HepG2 (cell line): ENCODE results near the gene AVPR2. TPM values are rescaled to one million over a fixed set of nuclear protein-coding genes. Genes with fewer than 3 reads are reported as not detected.

Experiments used
- ATAC-seq: fragments of 200-7000 bp; cut with Tn5 transposase; 3 replicates; pipeline ENCODE4 v1.9.1; 2020; ENCODE audit warnings: mild to moderate bottlenecking, moderate library complexity
- BruUV-seq: library from RNA; stranded (reverse); fragments of 400-500 nt; replicated peaks from 2 replicates; lab custom pipeline; 2021; lab: Mats Ljungman, UMichigan
- CTCF ChIA-PET: fragments of 300-600 bp; formaldehyde crosslinking; extraction: SDS; loops from one replicate; lab custom pipeline; 2021; ENCODE audit warnings: low total read pairs, inconsistent platforms, low intra/inter-chr PET ratio; lab: Yijun Ruan, JAX
- POLR2A ChIA-PET: fragments of 350-600 bp; sonication (Branson Sonifier 250); formaldehyde crosslinking; loops from one replicate; lab custom pipeline; 2020; ENCODE audit warnings: antibody characterized with exemption, inconsistent platforms; lab: Yijun Ruan, JAX
- DNase-seq: peaks from one replicate; pipeline ENCODE4 v3.0.0-alpha.2; 2015; ENCODE audit warnings: low spot score
- FAIRE-seq: peaks from 3 replicates; lab custom pipeline; 2011; peaks lifted over from hg19 to GRCh38; lab: Jason Lieb, UNC
- H2AFZ ChIP-seq: one replicate; pipeline ENCODE4 v1.6.1; 2011; ENCODE audit warnings: low read length, inconsistent platforms
- H3K27ac ChIP-seq: fragments of 300-600 bp; 3 replicates; pipeline ENCODE4 v1.8.0; 2011; ENCODE audit warnings: mixed run types, mild to moderate bottlenecking, mixed read lengths, low read length, inconsistent platforms; ENCODE audit not compliant: insufficient read depth; ENCODE audit errors: extremely low read length
- H3K27me3 ChIP-seq, 2 experiments: fragments of 200-600 bp in 1 of 2; 2 replicates in 1 of 2; 3 replicates in 1 of 2; pipeline versions ENCODE4 v1.6.0 to v1.8.0; 2011; ENCODE audit warnings: low read length in 2 of 2, mild to moderate bottlenecking in 2 of 2, moderate library complexity in 2 of 2, inconsistent platforms in 1 of 2; ENCODE audit not compliant: insufficient read depth in 2 of 2, control insufficient read depth in 1 of 2
- H3K36me3 ChIP-seq, 2 experiments: fragments of 200-600 bp in 1 of 2; replicated peaks in 1 of 2; 2 replicates in 1 of 2; 3 replicates in 1 of 2; pipeline versions ENCODE4 v1.5.1 to v1.8.0; 2011; ENCODE audit warnings: low read length in 2 of 2, inconsistent platforms in 1 of 2; ENCODE audit not compliant: insufficient read depth in 2 of 2, control insufficient read depth in 1 of 2
- H3K4me1 ChIP-seq: 2 replicates; pipeline ENCODE4 v1.5.1; 2012; ENCODE audit warnings: low read length, inconsistent platforms; ENCODE audit not compliant: insufficient read depth
- H3K4me2 ChIP-seq: 2 replicates; pipeline ENCODE4 v1.6.0; 2011; ENCODE audit warnings: low read depth, low read length, inconsistent platforms
- H3K4me3 ChIP-seq, 3 experiments: fragments of 200-600 bp in 1 of 3; sonication (generic), shearing (Covaris generic) in 1 of 3; replicated peaks in 1 of 3; 2 replicates each; pipeline ENCODE4 v1.5.1; 2011 to 2016; ENCODE audit warnings: low read length in 3 of 3, inconsistent platforms in 2 of 3, low read depth in 2 of 3, mild to moderate bottlenecking in 2 of 3, control low read depth in 1 of 3, mixed read lengths in 1 of 3; ENCODE audit not compliant: insufficient read depth in 1 of 3
- H3K79me2 ChIP-seq: one replicate; pipeline ENCODE4 v1.6.1; 2011; ENCODE audit warnings: low read length, inconsistent platforms; ENCODE audit not compliant: insufficient read depth
- H3K9ac ChIP-seq: 2 replicates; pipeline ENCODE4 v1.6.0; 2011; ENCODE audit warnings: mild to moderate bottlenecking, low read depth, low read length, inconsistent platforms; ENCODE audit not compliant: insufficient read depth
- H3K9me3 ChIP-seq: 2 replicates; pipeline ENCODE4 v1.5.1; 2012; ENCODE audit warnings: mild to moderate bottlenecking, low read length
- H4K20me1 ChIP-seq: 2 replicates; pipeline ENCODE4 v1.6.0; 2011; ENCODE audit warnings: inconsistent platforms, mild to moderate bottlenecking, low read length, moderate library complexity; ENCODE audit not compliant: insufficient read depth
- AKAP8 ChIP-seq: sonication (generic); formaldehyde crosslinking; IDR thresholded peaks from 2 replicates; pipeline ENCODE4 v1.5.1; 2020; ENCODE audit warnings: mild to moderate bottlenecking, missing genetic modification reagents
- HOXA5 ChIP-seq: sonication (generic); formaldehyde crosslinking; IDR thresholded peaks from 2 replicates; pipeline ENCODE4 v1.4.0; 2020; ENCODE audit warnings: missing genetic modification reagents
- NFATC3 ChIP-seq: sonication (generic); formaldehyde crosslinking; IDR thresholded peaks from 2 replicates; pipeline ENCODE4 v1.5.1; 2020; ENCODE audit warnings: mild to moderate bottlenecking, missing genetic modification reagents
- PHF20 ChIP-seq: sonication (generic); formaldehyde crosslinking; IDR thresholded peaks from 2 replicates; pipeline ENCODE4 v1.5.0; 2020; ENCODE audit warnings: mild to moderate bottlenecking, missing genetic modification reagents
- POLR2G ChIP-seq: fragments of 200-400 bp; formaldehyde crosslinking; IDR thresholded peaks from 2 replicates; pipeline ENCODE4 v1.6.1; 2018; ENCODE audit warnings: mild to moderate bottlenecking, low read depth, low read length, moderate library complexity
- RAD51 ChIP-seq: fragments of 450-650 bp; IDR thresholded peaks from 2 replicates; pipeline ENCODE4 v1.6.1; 2016; ENCODE audit warnings: borderline replicate concordance
- SRF ChIP-seq: IDR thresholded peaks from 2 replicates; pipeline ENCODE4 v1.6.1; 2011; ENCODE audit warnings: mild to moderate bottlenecking, low read depth, low read length, moderate library complexity
- YY1 ChIP-seq: IDR thresholded peaks from 2 replicates; pipeline ENCODE4 v1.6.1; 2011; ENCODE audit warnings: low read length, low read depth, moderate library complexity, mild to moderate bottlenecking; ENCODE audit not compliant: insufficient read depth, insufficient replicate concordance
- ZSCAN25 ChIP-seq: sonication (generic); formaldehyde crosslinking; IDR thresholded peaks from 2 replicates; pipeline ENCODE4 v1.8.0; 2022; ENCODE audit warnings: mild to moderate bottlenecking, missing genetic modification reagents
- WGBS: methylation state at CpG from one replicate; pipeline ENCODE4 v1.1.6; 2017; ENCODE audit warnings: low lambda C conversion rate; 5-methylcytosine and 5-hydroxymethylcytosine counted together
- in situ Hi-C: cut with HindIII; loops from 2 replicates; pipeline ENCODE4 v1.10.0; 2017; ENCODE audit warnings: low pct_unique_long_range_greater_than_20kb; ENCODE audit not compliant: extremely low pct_ligation_motif_present
- intact Hi-C: fragments of 100-400 bp; cut with micrococcal nuclease; formaldehyde crosslinking; loops from one replicate; pipeline ENCODE4 v1.10.0; 2022; ENCODE audit not compliant: unreplicated experiment
- polyA plus RNA-seq, 8 experiments: library from polyadenylated mRNA; depleted of rRNA in 3 of 8; stranded (reverse) in 7 of 8; unstranded in 1 of 8; fragments of >200 nt; fragmentation: Illumina TruSeq in 4 of 8; extraction: Trizol in 4 of 8; gene quantifications; 2 replicates each; pipeline versions ENCODE4 v1.2.1 to v1.2.3, GENCODE V29; 2011 to 2016; ENCODE audit warnings: low read depth in 4 of 8, missing spikeins in 1 of 8, mixed read lengths in 1 of 8; ENCODE audit not compliant: insufficient read depth in 1 of 8
- total RNA-seq, 5 experiments: library from RNA; depleted of rRNA; stranded (reverse); fragments of >200 nt; fragmentation: Illumina TruSeq; extraction: Trizol; gene quantifications; 2 replicates each; pipeline ENCODE4 v1.2.3, GENCODE V29; 2016; ENCODE audit warnings: low read depth in 1 of 5
- TF ChIP-seq, protein P1 (sequence below): IDR thresholded peaks from 2 replicates; pipeline ENCODE4 v1.6.1; 2012; ENCODE audit warnings: low read depth, low read length, improper control_type of control experiment
- TF ChIP-seq, protein P2 (sequence below): sonication (generic); formaldehyde crosslinking; IDR thresholded peaks from 2 replicates; pipeline ENCODE4 v1.5.0; 2020; ENCODE audit warnings: mild to moderate bottlenecking, missing genetic modification reagents

Gene AVPR2
- total and polyA plus RNA-seq, 2 of the 13 experiments (the other 11 are each of a cell fraction or from before 2014, with no cell fraction given), result not detected

DNA sequence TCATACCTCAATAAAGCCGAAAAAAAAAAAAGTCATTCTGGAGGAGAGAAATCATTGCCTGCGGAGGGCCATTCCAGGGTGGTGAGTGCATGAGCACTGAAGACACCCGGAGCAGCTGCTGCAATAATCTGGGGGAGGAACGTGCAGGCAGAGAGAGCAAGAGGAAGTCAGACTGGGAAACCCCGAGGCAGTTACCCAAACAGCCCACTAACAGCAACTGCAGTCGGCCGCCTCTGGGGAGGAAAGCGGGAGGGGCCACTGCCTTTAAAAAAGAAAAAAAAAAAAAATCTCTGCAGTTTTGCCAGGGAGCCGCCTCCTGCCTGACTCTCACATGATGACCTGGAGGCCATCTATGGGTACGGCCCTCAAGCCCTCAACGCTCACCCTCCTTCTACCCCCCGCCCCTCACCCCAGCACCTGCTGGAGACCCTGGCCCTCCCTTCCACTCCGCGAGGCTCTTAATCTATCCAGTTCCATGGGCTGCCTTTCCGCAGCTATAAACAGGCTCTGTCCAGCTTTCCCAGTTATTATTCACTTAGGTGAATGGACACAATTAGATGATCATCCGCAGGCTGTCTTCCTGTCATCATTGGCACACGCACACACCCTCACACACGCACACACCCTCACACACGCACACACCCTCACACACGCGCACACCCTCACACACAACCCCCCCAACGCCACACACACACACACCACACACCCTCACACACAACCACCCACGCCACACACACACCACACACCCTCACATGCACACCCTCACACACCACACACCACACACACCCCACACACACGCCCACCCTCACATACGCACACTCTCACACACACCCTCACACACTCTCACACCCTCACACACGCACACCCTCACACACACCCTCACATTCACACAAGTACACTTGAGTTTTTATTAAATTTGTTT lies 3.4 kb upstream of the AVPR2 start (continued):
- TF ChIP-seq NFATC3 (no peak), PHF20 (CRISPR knock-in tag) (no peak), YY1 (no peak), AKAP8 (CRISPR knock-in tag) (no peak), POLR2G (no peak)
- TF ChIP-seq, protein P1, sequence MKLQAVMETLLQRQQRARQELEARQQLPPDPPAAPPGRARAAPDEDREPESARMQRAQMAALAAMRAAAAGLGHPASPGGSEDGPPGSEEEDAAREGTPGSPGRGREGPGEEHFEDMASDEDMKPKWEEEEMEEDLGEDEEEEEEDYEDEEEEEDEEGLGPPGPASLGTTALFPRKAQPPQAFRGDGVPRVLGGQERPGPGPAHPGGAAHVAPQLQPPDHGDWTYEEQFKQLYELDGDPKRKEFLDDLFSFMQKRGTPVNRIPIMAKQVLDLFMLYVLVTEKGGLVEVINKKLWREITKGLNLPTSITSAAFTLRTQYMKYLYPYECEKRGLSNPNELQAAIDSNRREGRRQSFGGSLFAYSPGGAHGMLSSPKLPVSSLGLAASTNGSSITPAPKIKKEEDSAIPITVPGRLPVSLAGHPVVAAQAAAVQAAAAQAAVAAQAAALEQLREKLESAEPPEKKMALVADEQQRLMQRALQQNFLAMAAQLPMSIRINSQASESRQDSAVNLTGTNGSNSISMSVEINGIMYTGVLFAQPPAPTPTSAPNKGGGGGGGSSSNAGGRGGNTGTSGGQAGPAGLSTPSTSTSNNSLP, result no peak

DNA sequence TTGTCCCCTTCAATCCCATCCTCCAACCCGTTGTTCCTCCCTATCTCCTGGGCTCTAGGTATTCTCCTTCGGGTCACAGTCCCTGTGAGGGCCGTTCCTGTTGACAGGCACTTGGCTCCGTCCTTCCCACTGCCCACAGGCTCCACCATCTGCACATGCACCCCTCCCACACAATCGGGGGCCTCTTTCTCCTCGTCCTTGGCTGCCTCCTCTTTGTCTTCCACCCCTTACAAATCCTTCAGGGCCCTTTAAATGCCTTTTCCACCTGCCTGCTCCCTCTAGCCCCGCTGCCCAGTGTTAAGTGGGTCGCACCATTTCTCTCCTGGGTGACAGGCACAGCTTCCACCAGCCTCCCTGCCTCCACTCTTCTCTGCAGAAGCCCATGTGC lies 2.7 kb upstream of the AVPR2 start:
- H3K4me3 ChIP-seq, result no peak overlapping the region
- no peak for DNase-seq
- ChIA-PET POLR2A (no interaction called here), CTCF (no interaction called here)
- H3K79me2 ChIP-seq, result no peaks in the 10 kb centered on the region
- no peaks in the 10 kb centered on the region for H3K4me1 ChIP-seq
- no peak overlapping the region for H3K9ac ChIP-seq
- BruUV-seq, result no TSS peak
- no peak overlapping the region for H2AFZ ChIP-seq
- TF ChIP-seq SRF, result no peak
- TF ChIP-seq HOXA5, result no peak
- TF ChIP-seq ZSCAN25 (CRISPR knock-in tag), result no peak
- TF ChIP-seq, protein P2, sequence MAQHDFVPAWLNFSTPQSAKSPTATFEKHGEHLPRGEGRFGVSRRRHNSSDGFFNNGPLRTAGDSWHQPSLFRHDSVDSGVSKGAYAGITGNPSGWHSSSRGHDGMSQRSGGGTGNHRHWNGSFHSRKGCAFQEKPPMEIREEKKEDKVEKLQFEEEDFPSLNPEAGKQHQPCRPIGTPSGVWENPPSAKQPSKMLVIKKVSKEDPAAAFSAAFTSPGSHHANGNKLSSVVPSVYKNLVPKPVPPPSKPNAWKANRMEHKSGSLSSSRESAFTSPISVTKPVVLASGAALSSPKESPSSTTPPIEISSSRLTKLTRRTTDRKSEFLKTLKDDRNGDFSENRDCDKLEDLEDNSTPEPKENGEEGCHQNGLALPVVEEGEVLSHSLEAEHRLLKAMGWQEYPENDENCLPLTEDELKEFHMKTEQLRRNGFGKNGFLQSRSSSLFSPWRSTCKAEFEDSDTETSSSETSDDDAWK, result no peak
- no peak for TF ChIP-seq RAD51
- H3K27me3 ChIP-seq, result peaks cover 2 to 11% of the 10 kb centered on the region in 2 experiments; a peak in 2 of 5 replicates
- no peak for FAIRE-seq
- 17% methylated on average over 8 of the region's 8 CpGs for WGBS
- no peaks in the 10 kb centered on the region for H3K36me3 ChIP-seq
- no peaks in the 10 kb centered on the region for H4K20me1 ChIP-seq
- in situ Hi-C loops (no loop called here), intact Hi-C loops (no loop called here)
- H3K4me2 ChIP-seq, result no peak overlapping the region
- no peak overlapping the region for H3K27ac ChIP-seq
- no peaks in the 10 kb centered on the region for H3K9me3 ChIP-seq
- ATAC-seq, result no peak
